Right lobe of liver (tissue), 4 donors: Measurements from ENCODE around the gene TBC1D23.

Source experiments
- POLR2A ChIP-seq: fragments of 450-650 bp; IDR thresholded peaks from one replicate; pipeline ENCODE4 v1.6.1; 2017; ENCODE audit warnings: antibody characterized with exemption, mild to moderate bottlenecking
- TF ChIP-seq, protein P1 (sequence below), 4 donors: fragments of 200-600 bp in 3 of 4; fragments of 450-650 bp in 1 of 4; IDR thresholded peaks; one replicate each; pipeline versions ENCODE4 v1.5.1 to v1.8.0; 2016 to 2022; ENCODE audit warnings: antibody characterized with exemption in 4 of 4, mild to moderate bottlenecking in 2 of 4
- donor health status: DM: no; HTN: no; CAD: no.
- donor health status: DM: no; HTN: no; CAD: no.
- donor health status: DM: no; HTN: yes; CAD: no.

DNA sequence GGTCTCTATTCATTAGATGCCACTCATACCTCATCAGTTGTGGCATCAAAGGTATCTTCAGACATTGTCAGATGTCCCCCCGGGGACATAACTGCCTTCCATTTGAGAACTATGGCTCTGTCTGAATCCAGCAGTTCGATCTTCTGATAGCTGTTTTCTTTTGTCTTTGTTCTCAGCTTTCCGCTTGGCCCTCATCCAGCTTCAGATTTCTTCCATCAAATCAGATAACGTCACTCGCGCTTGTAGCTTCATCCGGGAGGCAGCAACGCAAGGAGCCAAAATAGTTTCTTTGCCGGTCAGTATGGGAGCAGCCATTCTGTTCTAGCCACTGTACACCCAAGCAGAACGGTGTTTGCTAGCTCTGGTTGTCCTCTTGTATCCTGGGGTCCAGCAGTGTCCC is 78.1 kb downstream of the TBC1D23 start:
- TF ChIP-seq, protein P1, sequence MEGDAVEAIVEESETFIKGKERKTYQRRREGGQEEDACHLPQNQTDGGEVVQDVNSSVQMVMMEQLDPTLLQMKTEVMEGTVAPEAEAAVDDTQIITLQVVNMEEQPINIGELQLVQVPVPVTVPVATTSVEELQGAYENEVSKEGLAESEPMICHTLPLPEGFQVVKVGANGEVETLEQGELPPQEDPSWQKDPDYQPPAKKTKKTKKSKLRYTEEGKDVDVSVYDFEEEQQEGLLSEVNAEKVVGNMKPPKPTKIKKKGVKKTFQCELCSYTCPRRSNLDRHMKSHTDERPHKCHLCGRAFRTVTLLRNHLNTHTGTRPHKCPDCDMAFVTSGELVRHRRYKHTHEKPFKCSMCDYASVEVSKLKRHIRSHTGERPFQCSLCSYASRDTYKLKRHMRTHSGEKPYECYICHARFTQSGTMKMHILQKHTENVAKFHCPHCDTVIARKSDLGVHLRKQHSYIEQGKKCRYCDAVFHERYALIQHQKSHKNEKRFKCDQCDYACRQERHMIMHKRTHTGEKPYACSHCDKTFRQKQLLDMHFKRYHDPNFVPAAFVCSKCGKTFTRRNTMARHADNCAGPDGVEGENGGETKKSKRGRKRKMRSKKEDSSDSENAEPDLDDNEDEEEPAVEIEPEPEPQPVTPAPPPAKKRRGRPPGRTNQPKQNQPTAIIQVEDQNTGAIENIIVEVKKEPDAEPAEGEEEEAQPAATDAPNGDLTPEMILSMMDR (IDR thresholded peaks at IDR 0.05): no peak
- TF ChIP-seq POLR2A: no peak
